DMS79 (cell line): ENCODE data around the gene NCOA6.
"Not testable (repeated sequence)": the region's sequence is repeated elsewhere in the genome, so short reads cannot be mapped to it uniquely, and the experiment has no call there.

Experiments used
- DNase-seq: peaks from one replicate; lab custom pipeline; 2025; lab: John Stamatoyannopoulos, UW

NCOA6 gene

DNA sequence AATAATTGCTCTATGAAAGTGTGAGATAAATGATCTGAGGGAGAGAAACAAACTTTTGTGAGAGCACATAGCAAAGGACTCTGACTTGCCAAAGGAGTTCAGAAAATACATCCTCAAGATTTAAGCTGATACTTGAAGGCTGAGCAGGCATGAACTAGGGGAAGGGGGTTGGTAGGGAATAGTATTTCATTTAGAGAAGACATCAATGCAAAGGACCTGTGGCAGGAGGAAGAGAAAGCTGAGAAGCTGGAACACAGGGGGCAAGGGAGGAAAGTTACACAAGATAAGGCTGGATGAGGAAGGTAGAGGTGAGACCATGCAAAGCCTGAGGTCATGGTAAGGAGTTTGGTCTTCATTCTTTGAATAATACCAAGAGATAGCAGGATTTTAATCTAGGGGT, 50.6 kb downstream of the NCOA6 start:
- DNase-seq, result no peak

DNA sequence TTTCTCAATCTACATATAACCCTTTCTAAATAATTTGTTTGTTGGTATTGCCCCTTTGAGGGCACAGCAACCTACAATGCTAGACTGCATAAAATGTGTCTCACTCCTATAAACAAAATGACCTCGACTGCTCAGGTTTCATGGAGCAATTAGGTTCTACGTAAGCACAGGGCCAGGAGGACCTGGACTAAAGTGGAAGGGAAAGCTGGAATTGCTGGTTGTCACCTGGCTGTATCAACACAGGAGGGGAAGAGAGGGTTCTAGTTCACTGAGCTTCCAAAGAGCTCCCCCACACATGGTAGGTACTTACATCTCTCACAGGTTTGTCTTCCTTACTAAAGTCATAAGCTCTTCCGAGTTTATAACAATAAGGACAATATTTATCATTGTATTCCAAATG, 51.0 kb downstream of the NCOA6 start:
- no peak for DNase-seq

DNA sequence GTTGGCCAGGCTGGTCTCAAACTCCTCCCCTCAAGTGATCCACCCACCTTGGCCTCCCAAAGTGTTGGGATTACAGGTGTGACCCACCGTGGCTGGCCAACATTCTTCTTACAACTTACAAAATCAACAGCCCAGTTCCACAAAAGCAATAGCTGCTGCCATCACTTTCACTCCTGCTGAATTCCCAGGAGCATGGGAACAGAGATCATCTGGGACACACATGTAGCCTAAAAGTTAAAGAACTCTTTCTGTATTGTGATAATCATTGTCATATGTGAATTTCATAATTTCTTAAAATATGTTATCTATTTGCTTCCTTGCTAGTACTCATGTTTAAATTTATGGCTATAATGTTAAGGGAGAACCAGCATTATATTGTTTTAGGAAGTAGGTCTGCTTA, 51.7 kb downstream of the NCOA6 start:
- no peak for DNase-seq

DNA sequence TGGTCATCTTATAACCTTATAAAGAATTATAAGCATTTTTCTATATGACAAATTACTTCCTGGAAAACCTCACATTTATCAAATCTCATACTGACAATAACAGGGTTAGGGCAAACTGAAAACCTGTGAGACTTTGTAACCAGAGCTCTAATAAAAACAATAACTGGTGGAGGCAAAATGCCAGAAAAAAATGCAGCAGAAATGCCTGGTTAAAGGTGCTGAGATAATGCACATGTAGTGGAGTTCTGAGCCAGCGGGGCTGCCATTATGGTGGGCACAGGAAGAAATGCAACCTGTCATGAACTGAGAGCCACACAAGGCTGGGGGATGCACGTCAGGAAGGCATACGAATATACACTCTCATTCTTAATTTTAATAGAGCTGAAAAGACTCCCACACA, 53.0 kb downstream of the NCOA6 start:
- DNase-seq, result no peak

DNA sequence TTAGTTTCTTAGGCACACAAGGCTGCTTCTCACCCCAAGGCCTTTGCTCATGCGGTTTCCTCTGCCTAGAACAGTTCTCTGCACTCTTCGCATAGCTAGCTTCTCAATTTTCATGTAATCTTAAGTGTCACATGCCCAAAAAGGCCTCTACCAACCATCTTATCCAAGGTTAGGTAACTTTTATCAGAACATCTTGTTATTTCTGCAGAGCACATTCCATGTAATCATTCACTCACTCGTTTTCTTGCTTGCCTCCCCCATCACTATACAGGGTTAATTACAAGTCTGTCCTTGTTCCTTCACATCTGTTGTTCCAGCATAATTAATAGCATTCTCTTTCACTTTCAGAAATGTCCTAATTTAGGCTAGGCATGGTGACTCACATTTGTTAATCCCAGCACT, 53.8 kb downstream of the NCOA6 start:
- DNase-seq, result no peak

DNA sequence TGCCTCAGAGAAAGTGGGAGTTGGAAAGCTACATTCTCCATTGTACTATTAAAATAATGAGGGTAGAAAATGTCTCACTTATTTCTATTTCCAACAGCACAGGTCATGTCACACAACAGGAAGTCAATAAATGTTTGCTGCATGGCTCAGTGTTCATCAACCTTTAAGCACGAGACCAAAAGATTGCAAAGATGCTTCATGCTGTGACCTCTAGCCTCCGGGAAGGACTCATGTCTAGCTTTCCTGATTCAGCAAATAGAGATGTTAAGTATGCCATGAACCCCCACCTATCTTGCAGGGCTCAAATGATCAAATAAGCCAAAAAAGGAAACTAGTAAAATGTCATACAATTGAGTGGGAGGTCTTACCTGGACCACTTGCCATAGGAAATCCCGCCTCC, 57.4 kb downstream of the NCOA6 start:
- DNase-seq, result no peak

DNA sequence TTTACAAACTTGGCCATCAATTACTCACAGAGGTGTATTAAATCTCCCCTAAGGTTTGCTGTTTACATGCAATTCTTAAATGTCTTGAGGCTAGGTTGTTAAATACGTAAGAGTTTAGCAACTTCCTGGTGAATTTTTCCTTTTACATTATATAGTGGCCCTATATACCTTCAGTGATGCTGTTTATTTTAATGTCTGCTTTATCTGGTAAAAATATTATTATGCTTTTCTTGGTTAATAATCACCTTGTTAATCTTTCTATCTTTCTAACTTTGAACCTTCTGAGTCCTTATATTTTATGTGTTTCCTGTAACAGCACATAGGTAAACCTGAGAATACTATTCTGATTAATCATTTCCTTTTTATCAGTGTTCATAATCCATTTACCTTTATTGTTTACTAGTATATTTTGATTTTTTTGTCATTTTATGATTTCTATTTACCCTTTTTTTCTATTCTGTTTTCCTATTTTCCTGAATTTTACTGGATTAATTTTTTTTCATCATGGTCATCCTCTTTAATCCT, 63.4 kb downstream of the NCOA6 start:
- DNase-seq, result no peak

DNA sequence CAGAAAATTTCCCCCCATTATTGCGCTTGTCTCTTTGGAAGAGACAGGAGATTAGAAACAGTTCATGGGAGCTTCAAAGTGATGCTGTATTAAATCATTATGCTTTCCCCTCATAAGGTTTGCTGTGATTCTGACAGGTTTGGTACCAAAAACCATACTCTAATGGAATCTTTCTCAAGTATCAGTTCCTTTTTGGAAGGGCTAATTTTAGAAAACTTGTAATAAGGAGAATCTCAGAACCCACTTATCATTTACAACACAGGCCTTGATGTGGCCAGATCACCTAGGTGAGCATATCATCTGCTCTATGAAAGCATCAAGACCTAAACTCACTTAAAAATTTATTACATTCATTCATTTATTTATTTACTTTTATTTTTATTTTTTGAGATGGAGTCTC, 70.1 kb downstream of the NCOA6 start:
- DNase-seq, result no peak

DNA sequence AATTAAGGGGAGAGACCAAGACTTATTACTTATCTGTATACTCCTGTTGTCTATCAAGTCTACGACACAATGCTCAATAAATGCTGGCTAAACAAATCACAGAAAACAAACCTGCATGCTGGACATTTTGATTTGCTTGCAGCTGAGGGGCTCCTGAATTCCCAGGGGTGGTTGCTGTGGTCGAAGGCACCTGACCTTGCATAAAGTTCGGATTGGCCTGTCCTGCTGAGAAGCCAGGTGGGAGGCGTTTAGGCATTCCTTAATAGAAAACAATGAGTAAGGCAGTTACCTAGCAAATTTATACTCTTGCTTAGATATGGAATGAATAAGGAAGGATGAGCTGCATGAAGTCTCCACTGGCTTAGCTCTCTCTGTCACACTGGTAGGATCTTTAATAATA, 70.8 kb downstream of the NCOA6 start:
- DNase-seq, result no peak

DNA sequence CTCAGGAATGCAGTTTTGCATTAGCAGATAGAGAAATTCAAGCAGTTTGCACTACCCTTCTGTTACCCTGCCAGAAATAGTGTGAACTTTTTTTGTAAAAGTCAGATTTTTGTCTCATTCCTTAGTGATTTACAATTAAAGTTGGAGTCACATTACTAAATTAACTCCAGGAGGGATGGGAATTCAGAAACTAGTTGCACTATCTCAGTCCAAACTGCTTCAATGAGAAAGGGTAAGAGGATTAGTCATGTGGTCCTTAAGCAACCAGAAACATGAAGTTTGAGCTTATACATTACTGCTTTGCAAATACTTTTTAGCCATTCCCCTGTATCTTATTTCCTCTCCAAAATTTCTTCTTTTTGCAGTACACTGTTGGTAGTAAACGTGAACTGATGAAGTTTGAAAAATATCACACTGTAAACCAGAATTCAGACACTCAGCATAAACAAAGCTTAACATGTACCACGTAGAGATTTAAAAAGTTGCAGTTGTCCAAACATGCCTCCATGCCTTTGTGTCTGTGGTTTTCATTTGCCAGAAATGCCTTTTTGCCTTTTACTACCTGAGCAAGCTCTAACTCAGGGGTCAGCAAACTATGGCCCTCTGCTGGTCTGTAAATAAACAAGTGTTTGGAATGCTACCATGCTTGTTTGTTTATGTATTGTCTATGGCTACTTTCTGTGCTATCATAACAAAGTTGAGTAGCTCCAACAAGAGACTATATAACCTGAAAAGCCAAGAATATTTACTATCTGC, 71.6 kb downstream of the NCOA6 start:
- no peak for DNase-seq

DNA sequence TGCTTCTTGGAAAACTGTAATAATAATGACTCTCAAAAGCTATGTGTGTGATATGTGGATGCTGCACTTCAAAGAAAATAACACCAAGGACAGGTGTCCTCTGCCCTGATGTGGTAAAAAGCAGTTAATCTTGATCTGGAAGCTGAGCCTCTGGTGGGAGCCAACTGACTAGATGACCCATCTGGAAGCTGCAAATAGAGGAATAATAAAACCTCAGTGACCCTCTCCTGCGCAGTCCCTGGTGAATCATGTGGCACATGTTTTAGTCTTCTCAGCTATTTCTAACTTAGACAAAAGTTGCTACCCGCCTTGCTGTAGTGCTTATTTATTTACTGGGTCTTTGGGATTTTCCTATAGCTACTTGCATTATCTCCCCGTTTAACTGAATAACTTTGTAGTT, 74.0 kb downstream of the NCOA6 start:
- no peak for DNase-seq

DNA sequence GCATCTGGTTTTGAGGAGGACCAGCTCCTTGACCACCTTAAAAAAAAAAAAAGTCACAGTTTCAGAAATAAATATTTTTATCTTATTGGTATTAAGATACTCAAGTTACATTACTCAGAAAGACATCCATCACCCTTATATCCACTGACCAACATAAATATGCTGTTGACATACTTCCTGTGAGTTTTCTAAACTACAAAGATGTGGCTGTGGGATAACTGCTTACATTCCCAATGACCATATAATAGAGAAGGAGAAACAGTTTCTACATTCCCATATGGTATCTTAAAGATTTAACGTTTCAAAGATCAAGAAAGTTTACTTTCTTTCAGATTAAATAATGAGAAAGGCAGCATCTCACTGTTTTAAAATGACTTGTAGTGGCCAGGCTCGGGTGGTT, 75.0 kb downstream of the NCOA6 start:
- DNase-seq, result no peak

DNA sequence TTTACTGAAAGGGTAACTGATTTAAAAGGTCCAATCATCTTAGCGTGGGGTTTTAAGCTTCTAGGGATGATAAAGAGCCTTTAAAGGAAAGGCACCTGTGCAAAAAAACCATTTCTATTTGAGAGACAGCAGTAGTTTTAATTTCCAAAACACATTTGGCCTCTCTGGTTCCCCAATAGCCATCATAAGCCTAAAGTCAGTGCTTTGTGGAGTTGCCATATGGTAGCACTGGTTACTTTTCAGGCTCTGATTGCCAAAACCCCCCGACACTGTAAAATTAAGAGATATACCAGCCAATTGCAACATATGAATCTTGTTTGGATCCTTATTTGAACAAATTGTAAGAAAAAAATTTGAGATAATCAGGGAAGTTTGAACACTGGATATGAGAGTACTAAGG, 76.7 kb downstream of the NCOA6 start:
- no peak for DNase-seq

DNA sequence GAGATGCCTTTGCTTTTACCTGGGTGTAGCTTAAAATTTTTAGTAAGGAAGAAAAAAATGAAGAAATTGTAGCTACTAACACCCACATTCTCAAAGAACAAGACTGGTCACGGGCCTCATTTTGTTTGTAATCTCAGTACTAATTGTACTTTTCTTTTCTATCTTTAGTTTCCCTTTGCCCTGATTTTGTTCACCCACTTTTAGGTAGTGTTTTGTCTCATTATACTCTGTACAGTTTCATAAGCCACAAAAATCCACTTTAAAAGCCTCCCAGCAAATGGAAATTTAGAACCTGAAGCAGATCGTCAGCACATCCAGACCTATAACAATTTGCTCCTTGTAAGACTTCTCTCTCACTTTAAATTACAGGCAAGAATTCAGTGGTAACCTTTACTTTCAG, 78.0 kb downstream of the NCOA6 start:
- DNase-seq, result no peak

DNA sequence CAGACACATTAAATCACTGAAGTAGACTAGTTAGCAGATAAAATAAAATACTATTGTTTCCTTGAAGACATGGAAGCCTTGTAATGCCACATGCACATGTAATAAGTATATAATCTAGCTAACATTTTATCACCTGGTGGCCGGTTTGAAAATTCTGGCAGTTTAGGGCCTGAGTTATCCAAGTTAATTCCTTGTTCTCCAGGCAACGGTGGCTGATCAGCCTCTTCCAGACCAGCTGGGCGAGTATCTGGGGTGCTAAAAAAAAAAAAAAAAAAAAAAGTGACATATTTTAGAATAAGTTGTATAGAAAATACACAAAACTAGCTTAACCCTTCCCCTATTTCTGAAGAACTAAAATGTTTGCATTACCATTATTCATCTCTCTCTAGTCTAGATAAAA, 78.8 kb downstream of the NCOA6 start:
- no peak for DNase-seq

DNA sequence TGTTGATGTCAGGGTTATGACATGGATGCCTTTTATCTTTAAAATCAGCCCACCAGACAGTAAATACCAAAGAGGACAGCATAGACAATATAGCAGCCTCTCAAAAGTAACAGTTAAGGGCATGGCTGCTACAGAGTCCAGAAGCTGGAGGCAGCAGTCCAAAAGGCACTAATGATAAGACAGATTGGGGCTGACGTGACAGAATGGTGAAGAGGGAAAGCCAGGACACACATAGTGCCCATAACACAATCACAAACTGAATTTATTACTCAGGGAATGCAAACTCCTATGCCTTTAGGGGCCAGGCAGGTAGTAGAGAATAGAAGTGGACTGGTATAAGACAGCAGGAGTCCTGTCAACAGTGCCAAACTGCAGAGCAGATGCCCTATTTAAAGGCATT, 80.6 kb downstream of the NCOA6 start:
- no peak for DNase-seq

DNA sequence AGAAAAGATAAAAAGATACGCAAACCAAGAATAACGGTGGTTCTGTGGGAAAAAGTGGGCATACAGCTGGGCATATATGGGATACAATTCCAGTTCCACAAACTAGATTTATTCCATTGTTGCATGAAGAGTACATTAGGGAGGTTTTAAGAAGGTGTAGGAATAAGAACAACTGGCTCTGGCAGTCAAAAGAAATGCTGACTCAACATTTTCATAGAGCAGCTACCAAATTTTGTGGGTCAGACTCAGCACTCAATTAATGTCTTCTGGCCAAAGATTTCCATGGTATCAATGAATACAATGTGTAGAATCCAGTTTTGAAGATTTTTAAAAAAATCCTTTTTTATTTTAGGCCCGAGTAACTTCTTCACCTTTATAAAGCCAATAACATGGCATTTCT, 81.1 kb downstream of the NCOA6 start:
- DNase-seq, result no peak

DNA sequence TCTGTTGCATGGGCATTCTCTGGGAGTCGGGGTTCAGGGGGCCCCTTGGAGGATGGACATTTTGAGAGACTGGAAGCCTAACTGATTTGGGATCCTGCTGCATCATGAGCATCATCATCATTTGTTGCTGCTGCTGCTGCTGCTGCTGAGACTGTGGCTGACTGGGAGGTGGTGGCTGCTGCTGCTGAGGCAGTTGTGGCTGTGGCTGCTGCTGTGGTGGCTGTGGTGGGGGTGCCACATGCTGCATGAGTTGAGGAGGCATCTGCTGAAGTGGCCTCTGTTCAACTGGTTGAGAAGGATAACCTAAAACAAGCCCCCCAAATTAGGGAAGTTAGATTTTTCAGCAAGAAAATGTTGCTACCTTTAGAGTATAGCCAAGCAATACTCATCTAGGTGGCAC, 82.4 kb downstream of the NCOA6 start:
- no peak for DNase-seq

DNA sequence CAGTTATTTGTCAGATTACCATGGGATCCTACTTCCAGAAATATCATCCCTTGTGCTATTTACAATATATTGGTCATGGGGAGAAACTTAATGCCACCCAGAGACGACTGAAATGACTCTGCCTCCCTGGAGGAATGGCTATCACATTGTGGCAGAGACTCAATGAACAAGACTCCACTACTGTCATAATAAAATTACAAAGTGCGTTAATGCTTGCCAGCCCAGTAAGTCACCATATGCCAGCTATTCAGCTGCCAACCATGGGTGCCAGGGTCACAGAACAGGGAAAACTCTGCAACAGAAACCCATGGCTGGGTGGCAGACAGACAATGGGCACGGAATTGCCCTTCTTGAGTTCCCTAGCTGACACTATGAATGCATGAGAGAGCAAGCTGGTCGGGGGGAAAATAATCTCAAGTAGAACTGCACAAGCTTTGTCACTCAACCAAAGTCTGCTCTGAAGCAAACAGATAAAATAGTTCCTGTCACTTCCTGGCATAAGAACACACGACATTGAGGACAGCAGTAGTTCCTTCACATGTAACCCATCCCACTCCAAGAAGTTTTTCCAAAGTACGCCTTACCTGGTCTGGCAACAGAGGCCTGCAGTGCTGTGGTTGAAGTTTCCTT, 89.2 kb downstream of the NCOA6 start:
- DNase-seq, result no peak

DNA sequence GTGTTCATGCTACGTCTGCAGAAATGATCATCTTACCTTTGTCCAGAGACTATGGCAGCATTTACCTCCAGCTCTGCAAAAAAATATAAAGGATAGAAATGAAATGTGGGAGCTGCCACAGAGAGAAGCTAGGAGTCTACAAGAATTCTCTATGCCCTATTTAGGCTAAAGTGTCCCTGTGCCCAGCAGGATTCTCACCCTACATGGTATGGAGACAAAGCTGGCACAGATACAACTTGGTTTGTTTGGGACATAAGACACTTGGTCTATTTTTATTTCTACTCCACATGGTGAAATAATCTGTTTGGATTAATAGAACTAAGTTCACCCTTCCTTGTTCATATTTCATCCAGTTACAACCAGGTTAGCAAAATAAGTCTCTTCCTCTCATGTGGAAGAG, 92.9 kb downstream of the NCOA6 start:
- DNase-seq, result no peak

DNA sequence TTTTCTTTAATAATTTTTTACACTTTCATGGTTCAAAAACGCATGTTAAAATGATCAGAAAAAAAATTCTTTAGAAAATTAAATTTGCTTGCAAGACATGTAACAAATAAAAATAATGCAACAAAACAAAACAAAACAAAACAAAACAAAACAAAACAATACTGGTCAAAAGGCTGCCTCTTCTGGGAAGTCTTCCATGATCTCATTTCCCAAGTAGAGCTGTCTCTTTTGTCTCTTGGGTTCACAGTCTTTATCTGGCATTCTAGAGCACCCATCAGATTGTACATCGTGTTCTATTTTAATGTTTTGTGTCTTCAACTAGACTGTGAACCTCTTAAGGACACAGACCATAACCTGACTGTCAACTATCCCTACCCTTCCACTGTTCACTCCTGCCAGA, 96.0 kb downstream of the NCOA6 start:
- no peak for DNase-seq

DNA sequence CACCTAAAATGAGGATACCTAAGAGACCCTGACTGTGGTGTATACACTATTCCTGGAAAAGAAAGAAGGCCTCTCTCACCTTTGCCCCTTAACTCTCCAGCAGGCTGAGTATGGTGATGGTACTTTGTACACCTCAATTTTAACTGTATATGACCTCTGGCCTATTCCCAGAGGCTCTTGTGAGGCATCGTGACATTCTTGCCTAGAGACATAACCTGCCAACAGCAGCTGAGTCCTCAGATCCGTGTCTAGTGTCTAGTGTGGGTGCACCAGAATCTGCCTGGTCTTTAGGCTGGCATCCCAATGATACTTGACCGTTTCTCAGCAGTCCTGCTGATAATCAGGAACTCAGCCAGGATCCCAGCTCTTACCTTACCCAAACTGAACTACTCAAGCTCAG, 101.3 kb downstream of the NCOA6 start:
- no peak for DNase-seq

DNA sequence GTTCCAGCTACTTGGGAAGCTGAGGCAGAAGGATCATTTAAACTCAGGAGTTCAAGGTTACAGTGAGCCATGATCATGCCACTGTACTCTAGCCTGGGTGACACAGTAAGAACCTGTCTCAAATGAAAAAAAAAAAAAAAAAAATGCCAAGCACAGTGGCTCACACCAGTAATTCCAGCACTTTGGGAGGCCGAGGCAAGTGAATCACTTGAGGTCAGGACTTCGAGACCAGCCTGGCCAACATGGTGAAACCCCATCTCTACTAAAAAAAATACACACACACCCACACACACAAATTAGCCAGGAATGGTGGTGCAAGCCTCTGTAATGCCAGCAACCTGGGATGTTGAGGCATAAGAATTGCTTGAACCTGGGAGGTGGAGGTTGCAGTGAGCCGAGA, 102.9 kb downstream of the NCOA6 start:
- DNase-seq, result not testable (repeated sequence)

DNA sequence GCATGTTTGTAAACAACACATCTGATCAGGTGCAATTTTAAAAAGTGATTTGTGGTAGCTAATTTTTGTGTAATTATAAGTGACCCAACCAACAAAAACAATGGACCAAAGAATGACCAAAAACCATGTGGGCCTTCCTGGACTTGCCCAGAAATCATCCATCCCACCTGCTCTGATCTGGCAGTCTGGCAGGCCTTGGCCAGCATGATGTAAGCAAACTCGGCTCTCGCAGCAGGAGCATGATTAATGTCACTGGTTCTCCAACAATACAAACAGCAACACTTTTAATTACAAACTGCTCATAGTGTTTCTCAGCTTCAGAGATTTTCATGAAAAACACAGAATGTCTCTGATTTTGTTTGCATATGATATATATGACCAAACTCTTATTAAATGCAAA, 105.2 kb downstream of the NCOA6 start:
- no peak for DNase-seq
